Heart left ventricle (tissue), 16 donors: ENCODE data around the gene MANSC1. TPM values are rescaled to one million over a fixed set of nuclear protein-coding genes. Genes with fewer than 3 reads are reported as not detected.

Source experiments
- ATAC-seq, 4 donors: fragments of 200-7000 bp; cut with Tn5 transposase; one replicate each; pipeline ENCODE4 v1.9.1; 2020 to 2022; ENCODE audit warnings: moderate library complexity in 4 of 4, mild to moderate bottlenecking in 3 of 4, moderate number of reproducible peaks in 1 of 4
- DNase-seq, 5 donors: peaks; one replicate each; pipeline ENCODE4 v3.0.0-alpha.2; 2020
- H3K27ac ChIP-seq, 12 donors: fragments of 200-600 bp; sonication (generic) in 4 of 12; one replicate each; pipeline versions ENCODE4 v1.5.0 to v1.8.0; 2016 to 2022; ENCODE audit warnings: mild to moderate bottlenecking in 2 of 12
- H3K27me3 ChIP-seq, 9 donors: fragments of 200-600 bp; sonication (generic) in 2 of 9; one replicate each; pipeline versions ENCODE4 v1.5.1 to v1.8.0; 2016 to 2022; ENCODE audit warnings: mild to moderate bottlenecking in 3 of 9
- H3K36me3 ChIP-seq, 9 donors: fragments of 200-600 bp; sonication (generic) in 2 of 9; one replicate each; pipeline versions ENCODE4 v1.5.0 to v1.8.0; 2018 to 2022; ENCODE audit warnings: mild to moderate bottlenecking in 2 of 9
- H3K4me1 ChIP-seq, 12 donors: fragments of 200-600 bp; sonication (generic) in 4 of 12; one replicate each; pipeline versions ENCODE4 v1.5.0 to v1.8.0; 2016 to 2022; ENCODE audit warnings: mild to moderate bottlenecking in 3 of 12
- H3K4me3 ChIP-seq, 12 donors: fragments of 200-600 bp; sonication (generic) in 4 of 12; one replicate each; pipeline versions ENCODE4 v1.5.0 to v1.8.0; 2017 to 2022; ENCODE audit warnings: mild to moderate bottlenecking in 9 of 12, moderate library complexity in 4 of 12
- H3K9me3 ChIP-seq, 12 donors: fragments of 200-600 bp; sonication (generic) in 4 of 12; one replicate each; pipeline versions ENCODE4 v1.5.0 to v1.8.0; 2016 to 2022; ENCODE audit warnings: mild to moderate bottlenecking in 1 of 12
- POLR2A ChIP-seq, 2 donors: fragments of 450-650 bp; IDR thresholded peaks; one replicate each; pipeline ENCODE4 v1.6.1; 2017; ENCODE audit warnings: antibody characterized with exemption in 2 of 2, mild to moderate bottlenecking in 2 of 2, moderate library complexity in 2 of 2
- WGBS, 4 donors: extraction: QIAGEN DNeasy Blood & Tissue Kit in 2 of 4; methylation state at CpG; one replicate each; pipeline versions ENCODE4 v1.1.5 to v1.1.7; 2013 to 2018; 5-methylcytosine and 5-hydroxymethylcytosine counted together
- intact Hi-C, 10 donors: fragments of 100-400 bp; cut with DNase I; formaldehyde crosslinking; loops; one replicate each; pipeline versions ENCODE4 v1.11.1 to v1.14.2; 2022
- long read RNA-seq, 3 donors: library from polyadenylated mRNA; unstranded; transcript quantifications; one replicate each; pipeline ENCODE4 v2.0.0, GENCODE V29; 2020 to 2021
- polyA plus RNA-seq, 2 donors: library from polyadenylated mRNA; stranded (reverse); fragments of 200-250 nt; gene quantifications; one replicate each; pipeline ENCODE4 v1.2.3, GENCODE V29; 2013
- total RNA-seq, 9 donors: library from RNA; depleted of rRNA in 2 of 9; stranded (reverse); fragments of >200 nt in 2 of 9; fragmentation: NEBNext Ultra II Directional in 3 of 9; extraction: Animal tissue kit (Norgen Biotek cat#: 25700) in 3 of 9; gene quantifications; one replicate each; pipeline versions ENCODE4 v1.1.0 to v1.2.4, GENCODE V29; 2016 to 2023
- TF ChIP-seq, protein P1 (sequence below), 12 donors: fragments of 200-600 bp; sonication (generic) in 4 of 12; IDR thresholded peaks; one replicate each; pipeline versions ENCODE4 v1.5.0 to v1.8.0; 2018 to 2022; ENCODE audit warnings: antibody characterized with exemption in 12 of 12, mild to moderate bottlenecking in 5 of 12
- donor health status: ischemic (EF 13 %, LVEDD 7.1; RV severe dilation, severe dysfunction).
- donor health status: healthy with polysubstance abuse.
- donor health status: DM: no; HTN: yes; CAD: no.
- donor health status: DM: no; HTN: no; CAD: no.
- donor health status: ischemic (EF 25% LVEDD 6.9; RV normal size, moderate dysfunction).
- donor health status: ischemic (EF 25% LVEDD 5.7; RV mildly dilated, moderate dysfunction).
- donor health status: healthy.
- donor health status: DM: yes; HTN: yes; CAD: no.
- donor health status: ischemic (EF 35%, LVEDD 5.7; RV mildly dilated, moderate dysfunction).
- donor health status: nonischemic (EF 11% LVEDD 7.7; RV severe dilation, severe dysfunction).
- donor health status: DM: yes; HTN: yes; CAD: no.
- donor health status: PGD.
- donor health status: ischemic (EF 29% LVEDD 5.4; RV normal size, mild dysfunction).
- donor health status: nonischemic (EF 23%, LVEDD 6.1; RV moderate dilation, normal function).

MANSC1 gene
- total RNA-seq (10 to 100 TPM in 5 of 9 donors, 1 to 10 TPM in 4; 8.1 to 23.1 (median 11.3) TPM), polyA plus RNA-seq (10 to 100 TPM in 1 of 2 donors, 1 to 10 TPM in 1; 4.5 to 11.1 TPM)
- long read RNA-seq, donor 1, full-length matches to known transcripts, result 3 of 3 reads
- long read RNA-seq, donor 1, partial matches to known transcripts, result 0 of 3 reads
- long read RNA-seq, donor 1, other reads (novel, unspliced or antisense), result 0 of 3 reads
- long read RNA-seq, donor 2, full-length matches to known transcripts, result 11 of 16 reads
- long read RNA-seq, donor 2, partial matches to known transcripts, result 1 of 16 reads
- long read RNA-seq, donor 2, other reads (novel, unspliced or antisense), result 4 of 16 reads
- long read RNA-seq, donor 3, full-length matches to known transcripts, result 3 of 4 reads
- long read RNA-seq, donor 3, partial matches to known transcripts, result 0 of 4 reads
- long read RNA-seq, donor 3, other reads (novel, unspliced or antisense), result 1 of 4 reads

- Histone ChIP-seq H3K4me1 (peaks cover 0 to 20% (median 5%) of the 10 kb centered on the region in 12 donors), H3K4me3 (peak within 1 kb of the TSS; percentile 48 to 91 (median 72))
- peak in 1 of 2 donors; percentile 43 for TF ChIP-seq POLR2A (IDR thresholded peaks at IDR 0.05)
- TF ChIP-seq, protein P1, sequence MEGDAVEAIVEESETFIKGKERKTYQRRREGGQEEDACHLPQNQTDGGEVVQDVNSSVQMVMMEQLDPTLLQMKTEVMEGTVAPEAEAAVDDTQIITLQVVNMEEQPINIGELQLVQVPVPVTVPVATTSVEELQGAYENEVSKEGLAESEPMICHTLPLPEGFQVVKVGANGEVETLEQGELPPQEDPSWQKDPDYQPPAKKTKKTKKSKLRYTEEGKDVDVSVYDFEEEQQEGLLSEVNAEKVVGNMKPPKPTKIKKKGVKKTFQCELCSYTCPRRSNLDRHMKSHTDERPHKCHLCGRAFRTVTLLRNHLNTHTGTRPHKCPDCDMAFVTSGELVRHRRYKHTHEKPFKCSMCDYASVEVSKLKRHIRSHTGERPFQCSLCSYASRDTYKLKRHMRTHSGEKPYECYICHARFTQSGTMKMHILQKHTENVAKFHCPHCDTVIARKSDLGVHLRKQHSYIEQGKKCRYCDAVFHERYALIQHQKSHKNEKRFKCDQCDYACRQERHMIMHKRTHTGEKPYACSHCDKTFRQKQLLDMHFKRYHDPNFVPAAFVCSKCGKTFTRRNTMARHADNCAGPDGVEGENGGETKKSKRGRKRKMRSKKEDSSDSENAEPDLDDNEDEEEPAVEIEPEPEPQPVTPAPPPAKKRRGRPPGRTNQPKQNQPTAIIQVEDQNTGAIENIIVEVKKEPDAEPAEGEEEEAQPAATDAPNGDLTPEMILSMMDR (IDR thresholded peaks at IDR 0.05), result peak in 11 of 12 donors; percentile 8 to 48 (median 39)
These were observed at the start of gene MANSC1 for GRCh38 chr12:12349711-12350665. MANSC1 (minus strand) TSS chr12:12350242; CDS start chr12:12343314, 6,928 bp downstream.

GRCh38 chr12:12399161-12399560 lies 49.1 kb upstream of the MANSC1 start:
- Histone ChIP-seq H3K36me3 (no peaks in the 10 kb centered on the region), H3K27ac (peak overlapping the region in 4 of 12 donors; percentile 32 to 59 (median 48)), H3K4me3 (no peak overlapping the region), H3K27me3 (no peaks in the 10 kb centered on the region), H3K4me1 (peaks cover 0 to 39% (median 19%) of the 10 kb centered on the region in 12 donors), H3K9me3 (no peaks in the 10 kb centered on the region)
- intact Hi-C loops, result loop anchor here in 1 of 10 donors (5.0 kb wide), 1 partner anchor 43 kb away; no protein-coding TSS in a partner anchor
- ATAC-seq (no peak), DNase-seq (no peak)
- 88 to 97% (median 91%) methylated on average over 1 of the region's 1 CpG for WGBS, 4 donors
- TF ChIP-seq, protein P1 (IDR thresholded peaks at IDR 0.05), result no peak
- no peak for TF ChIP-seq POLR2A (IDR thresholded peaks at IDR 0.05)

More at GRCh38 chr12:12349711-12350665, at the start of gene MANSC1:
- peak; percentile 76 to 88 (median 78) for DNase-seq
- Histone ChIP-seq H3K27me3 (no peaks in the 10 kb centered on the region), H3K9me3 (no peaks in the 10 kb centered on the region), H3K27ac (peak within 1 kb of the TSS; percentile 34 to 86 (median 71)), H3K36me3 (no peaks in the 10 kb centered on the region)
- peak; percentile 61 to 92 (median 90) for ATAC-seq
- intact Hi-C loops, result no loop called here
- WGBS, 4 donors, result 1 to 2% (median 1%) methylated on average over 19 to 68 of the region's 68 CpGs

DNA sequence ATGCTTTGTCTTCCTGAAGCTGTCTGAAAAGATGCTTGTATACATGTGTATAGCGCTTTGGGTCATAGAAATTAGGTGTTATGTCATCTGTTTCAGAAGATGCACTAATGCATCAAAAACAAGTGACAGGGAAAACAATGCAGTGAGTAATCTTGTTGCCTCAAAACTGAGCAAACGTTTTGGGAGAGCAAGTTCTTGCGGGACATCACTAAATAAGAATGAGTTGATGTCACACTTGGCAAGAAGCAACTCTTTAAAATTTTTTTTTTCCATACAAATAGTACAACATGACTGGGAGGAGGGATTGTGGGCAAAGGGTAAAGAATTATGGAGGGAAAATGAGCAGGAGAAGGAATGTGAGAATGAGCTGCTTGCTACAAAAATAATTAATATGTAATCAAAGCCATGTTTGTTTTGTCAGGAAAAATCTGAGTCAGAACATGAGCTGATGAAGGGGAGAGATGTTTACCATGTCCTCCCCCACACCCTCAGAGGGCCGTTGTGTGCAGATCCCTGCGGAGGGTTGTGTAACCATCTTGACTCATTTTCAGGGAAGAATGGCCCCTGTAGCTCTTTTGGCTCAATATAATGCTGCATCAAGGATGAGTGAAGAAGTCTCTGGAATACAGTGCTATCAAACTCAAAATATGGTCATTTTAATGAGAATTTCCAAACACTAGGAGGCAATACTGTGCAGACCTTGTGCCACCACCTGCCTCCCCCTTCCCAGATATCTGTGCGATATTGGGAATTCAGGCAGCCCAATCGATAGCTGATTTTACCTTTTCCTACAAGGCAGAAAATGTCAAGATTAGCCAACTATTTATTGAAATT lies 48.2 kb upstream of the MANSC1 start:
- no peaks in the 10 kb centered on the region for H3K36me3 ChIP-seq
- DNase-seq (peak in 4 of 5 donors; percentile 47 to 73 (median 63)), ATAC-seq (peak; percentile 82 to 96 (median 94))
- peaks cover 0 to 33% (median 16%) of the 10 kb centered on the region in 12 donors for H3K4me1 ChIP-seq
- H3K4me3 ChIP-seq, result no peak overlapping the region
- 51 to 67% (median 56%) methylated on average over 7 of the region's 7 CpGs for WGBS, 4 donors
- H3K27me3 ChIP-seq, result no peaks in the 10 kb centered on the region
- H3K9me3 ChIP-seq, result no peaks in the 10 kb centered on the region
- intact Hi-C loops, result loop anchor here in 1 of 10 donors (5.0 kb wide), 1 partner anchor 44 kb away; no protein-coding TSS in a partner anchor
- no peak for TF ChIP-seq POLR2A (IDR thresholded peaks at IDR 0.05)
- TF ChIP-seq, protein P1 (IDR thresholded peaks at IDR 0.05), result peak in 4 of 12 donors; percentile 11 to 29 (median 28)
- H3K27ac ChIP-seq, result peak overlapping the region in 10 of 12 donors; percentile 44 to 72 (median 56)
